ENCODE results near the gene F5. TPM values are rescaled to one million over a fixed set of nuclear protein-coding genes. Genes with fewer than 3 reads are reported as not detected.

The F5 gene
- total and polyA plus RNA-seq, 2 experiments from 2014 or later: 0.01 TPM; not detected in 1

GRCh38 chr1:169523904-169524303, 62.4 kb downstream of the F5 start:
- Histone ChIP-seq H3K4me1 (ENCODE audit: low read depth) (no peaks in the 10 kb centered on the region), H3K9me3 (ENCODE audit: low read depth) (no peaks in the 10 kb centered on the region), H3K36me3 (no peaks in the 10 kb centered on the region), H3K4me3 (no peak overlapping the region), H3K27me3 (no peaks in the 10 kb centered on the region), H3K27ac (no peak overlapping the region)
- TF ChIP-seq CTCF (IDR thresholded peaks at IDR 0.05; ENCODE audit: low read depth, low read length): no peak
- DNase-seq (ENCODE audit: low read depth in 1 of 2, low spot score in 1 of 2): no peak

- DNase-seq (ENCODE audit: low read depth in 1 of 2, low spot score in 1 of 2): no peak
- no peak for TF ChIP-seq CTCF (IDR thresholded peaks at IDR 0.05; ENCODE audit: low read depth, low read length)
- Histone ChIP-seq H3K4me3 (no peak overlapping the region), H3K27me3 (no peaks in the 10 kb centered on the region), H3K36me3 (no peaks in the 10 kb centered on the region), H3K4me1 (ENCODE audit: low read depth) (no peaks in the 10 kb centered on the region), H3K9me3 (ENCODE audit: low read depth) (no peaks in the 10 kb centered on the region), H3K27ac (no peak overlapping the region)
These were observed 65.1 kb downstream of the F5 start for GRCh38 chr1:169521226-169521625.

- DNase-seq (ENCODE audit: low read depth in 1 of 2, low spot score in 1 of 2): no peak
- Histone ChIP-seq H3K9me3 (ENCODE audit: low read depth) (no peaks in the 10 kb centered on the region), H3K36me3 (no peaks in the 10 kb centered on the region), H3K4me1 (ENCODE audit: low read depth) (no peaks in the 10 kb centered on the region), H3K4me3 (no peak overlapping the region), H3K27me3 (no peaks in the 10 kb centered on the region), H3K27ac (no peak overlapping the region)
- no peak for TF ChIP-seq CTCF (IDR thresholded peaks at IDR 0.05; ENCODE audit: low read depth, low read length)
These were observed 68.6 kb downstream of the F5 start for GRCh38 chr1:169517558-169518186.

- Histone ChIP-seq H3K4me1 (ENCODE audit: low read depth) (no peaks in the 10 kb centered on the region), H3K27ac (no peak overlapping the region), H3K4me3 (no peak overlapping the region), H3K9me3 (ENCODE audit: low read depth) (no peaks in the 10 kb centered on the region), H3K36me3 (no peaks in the 10 kb centered on the region), H3K27me3 (no peaks in the 10 kb centered on the region)
- TF ChIP-seq CTCF (IDR thresholded peaks at IDR 0.05; ENCODE audit: low read depth, low read length): no peak
- no peak for DNase-seq (ENCODE audit: low read depth in 1 of 2, low spot score in 1 of 2)
These were observed 70.6 kb downstream of the F5 start for GRCh38 chr1:169515641-169516040.

GRCh38 chr1:169514566-169515270, 71.6 kb downstream of the F5 start:
- H3K4me1 ChIP-seq (ENCODE audit: low read depth): no peaks in the 10 kb centered on the region
- no peaks in the 10 kb centered on the region for H3K9me3 ChIP-seq (ENCODE audit: low read depth)
- no peak overlapping the region for H3K4me3 ChIP-seq
- no peaks in the 10 kb centered on the region for H3K36me3 ChIP-seq
- H3K27me3 ChIP-seq: no peaks in the 10 kb centered on the region
- TF ChIP-seq CTCF (IDR thresholded peaks at IDR 0.05; ENCODE audit: low read depth, low read length): no peak
- H3K27ac ChIP-seq: no peak overlapping the region
- DNase-seq (ENCODE audit: low read depth in 1 of 2, low spot score in 1 of 2): no peak
